BLaER1 treated with 17β-estradiol and CSF1 and Interleukin-3, amounts not matched to agents 10 nM and 100 nM (cell line): ENCODE data around the gene RCOR1.

Source experiments
- H3K27ac ChIP-seq, 11 experiments: shearing (Covaris generic); formaldehyde crosslinking; 2 replicates each; pipeline ENCODE4 v1.8.1; 2022
- H3K27me3 ChIP-seq, 11 experiments: shearing (Covaris generic); formaldehyde crosslinking; 2 replicates each; pipeline ENCODE4 v1.8.1; 2022
- H3K36me3 ChIP-seq, 11 experiments: shearing (Covaris generic); formaldehyde crosslinking; 2 replicates each; pipeline ENCODE4 v1.8.1; 2022
- H3K4me1 ChIP-seq, 10 experiments: shearing (Covaris generic); formaldehyde crosslinking; 2 replicates each; pipeline ENCODE4 v1.8.1; 2022
- H3K4me2 ChIP-seq, 11 experiments: shearing (Covaris generic); formaldehyde crosslinking; 2 replicates each; pipeline ENCODE4 v1.8.1; 2022
- H3K4me3 ChIP-seq, 10 experiments: shearing (Covaris generic); formaldehyde crosslinking; 2 replicates each; pipeline ENCODE4 v1.8.1; 2022
- H3K9ac ChIP-seq, 11 experiments: shearing (Covaris generic); formaldehyde crosslinking; 2 replicates each; pipeline ENCODE4 v1.8.1; 2022
- H3K9me3 ChIP-seq, 11 experiments: shearing (Covaris generic); formaldehyde crosslinking; replicated peaks in 1 of 11; 2 replicates each; pipeline ENCODE4 v1.8.1; 2022
- H4K20me1 ChIP-seq, 11 experiments: shearing (Covaris generic); formaldehyde crosslinking; 2 replicates each; pipeline ENCODE4 v1.8.1; 2022
- Cebpa-rat ChIP-seq, 11 experiments: shearing (Covaris generic); IDR thresholded peaks; 2 replicates each; pipeline ENCODE4 v1.8.1; 2022

The RCOR1 gene

GRCh38 chr14:102551995-102552705, 40.3 kb upstream of the RCOR1 start:
- Histone ChIP-seq H3K4me2 (peak overlapping the region; percentile 1 to 82 (median 53); a peak in 19 of 22 replicates), H3K36me3 (no peaks in the 10 kb centered on the region), H4K20me1 (no peaks in the 10 kb centered on the region), H3K9me3 (no peaks in the 10 kb centered on the region; a peak in 1 of 22 replicates), H3K27me3 (no peaks in the 10 kb centered on the region), H3K4me3 (no peak overlapping the region), H3K9ac (peak overlapping the region in 7 of 11 experiments; percentile 0 to 49 (median 39); a peak in 10 of 22 replicates), H3K4me1 (peaks cover 46 to 97% (median 86%) of the 10 kb centered on the region in 10 experiments), H3K27ac (peak overlapping the region in 10 of 11 experiments; percentile 16 to 62 (median 41); a peak in 16 of 22 replicates)
- no peak for TF ChIP-seq Cebpa-rat (IDR thresholded peaks at IDR 0.05)

DNA sequence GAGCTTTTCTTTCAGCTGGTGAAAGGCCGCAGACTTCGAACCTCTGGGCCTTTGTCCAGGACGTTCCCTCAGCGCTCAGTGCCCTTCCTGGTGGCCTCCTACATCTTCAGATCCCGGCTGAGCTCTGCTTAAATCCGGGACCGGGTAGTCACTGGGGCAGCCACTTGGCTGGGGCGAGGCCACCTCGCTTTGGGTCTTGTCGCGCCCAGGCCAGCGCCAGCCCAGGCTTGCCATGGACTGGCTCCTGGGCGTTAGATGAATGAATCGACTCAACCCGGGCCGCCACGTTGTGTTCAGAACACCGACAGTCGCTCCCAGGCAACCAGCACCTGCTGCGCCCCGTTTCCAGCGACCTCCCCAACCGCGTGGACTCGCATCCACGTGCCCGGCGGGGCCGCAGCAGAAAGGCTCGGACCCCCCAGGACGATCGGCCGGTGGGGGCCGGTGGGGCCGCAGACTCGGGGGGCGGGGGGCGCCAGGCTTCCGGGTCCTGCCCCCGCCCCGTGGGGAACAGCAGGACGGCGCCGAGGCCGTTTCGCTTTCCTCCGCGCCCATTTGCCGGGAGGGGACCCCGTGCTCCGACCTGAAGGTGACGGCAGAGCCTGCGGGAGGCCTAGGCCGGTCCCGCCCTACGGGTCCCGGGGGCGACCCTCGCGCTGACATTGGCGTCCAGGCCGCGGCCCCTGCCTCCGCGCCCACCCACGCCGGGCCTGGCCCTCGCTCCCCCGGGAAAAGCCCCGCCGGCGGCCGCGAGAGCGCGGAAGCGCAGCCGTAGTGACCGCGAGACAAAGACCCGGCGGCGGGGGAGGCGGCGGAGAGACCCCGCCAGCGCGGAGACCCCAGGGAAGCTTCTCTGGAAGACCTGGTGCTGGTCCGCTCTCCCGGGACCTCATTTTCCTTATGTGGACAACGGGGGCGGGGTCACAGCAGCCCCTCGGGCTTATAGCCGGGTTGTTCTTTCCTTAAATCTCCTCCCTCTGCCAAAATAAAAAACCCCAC, 37.3 kb upstream of the RCOR1 start:
- Histone ChIP-seq H3K4me3 (peak overlapping the region; percentile 62 to 88 (median 78)), H3K9me3 (no peaks in the 10 kb centered on the region), H3K4me1 (peaks cover 42 to 98% (median 90%) of the 10 kb centered on the region in 10 experiments), H3K27me3 (no peaks in the 10 kb centered on the region), H4K20me1 (no peaks in the 10 kb centered on the region), H3K9ac (peak overlapping the region; percentile 90 to 99 (median 97)), H3K36me3 (no peaks in the 10 kb centered on the region), H3K4me2 (peak overlapping the region; percentile 82 to 98 (median 95)), H3K27ac (peak overlapping the region; percentile 94 to 98 (median 97))
- no peak for TF ChIP-seq Cebpa-rat (IDR thresholded peaks at IDR 0.05)

- Histone ChIP-seq H3K36me3 (no peaks in the 10 kb centered on the region), H3K27ac (peak overlapping the region in 10 of 11 experiments; percentile 94 to 98 (median 97); a peak in 18 of 22 replicates), H3K9ac (peak overlapping the region; percentile 90 to 99 (median 97); a peak in 20 of 22 replicates), H3K4me2 (peak overlapping the region; percentile 82 to 98 (median 95)), H3K9me3 (no peaks in the 10 kb centered on the region), H4K20me1 (no peaks in the 10 kb centered on the region), H3K4me1 (peaks cover 53 to 98% (median 90%) of the 10 kb centered on the region in 10 experiments), H3K4me3 (peak overlapping the region; percentile 62 to 88 (median 78); a peak in 17 of 20 replicates), H3K27me3 (no peaks in the 10 kb centered on the region)
- no peak for TF ChIP-seq Cebpa-rat (IDR thresholded peaks at IDR 0.05)
These were observed 36.3 kb upstream of the RCOR1 start for GRCh38 chr14:102556098-102556677.

DNA sequence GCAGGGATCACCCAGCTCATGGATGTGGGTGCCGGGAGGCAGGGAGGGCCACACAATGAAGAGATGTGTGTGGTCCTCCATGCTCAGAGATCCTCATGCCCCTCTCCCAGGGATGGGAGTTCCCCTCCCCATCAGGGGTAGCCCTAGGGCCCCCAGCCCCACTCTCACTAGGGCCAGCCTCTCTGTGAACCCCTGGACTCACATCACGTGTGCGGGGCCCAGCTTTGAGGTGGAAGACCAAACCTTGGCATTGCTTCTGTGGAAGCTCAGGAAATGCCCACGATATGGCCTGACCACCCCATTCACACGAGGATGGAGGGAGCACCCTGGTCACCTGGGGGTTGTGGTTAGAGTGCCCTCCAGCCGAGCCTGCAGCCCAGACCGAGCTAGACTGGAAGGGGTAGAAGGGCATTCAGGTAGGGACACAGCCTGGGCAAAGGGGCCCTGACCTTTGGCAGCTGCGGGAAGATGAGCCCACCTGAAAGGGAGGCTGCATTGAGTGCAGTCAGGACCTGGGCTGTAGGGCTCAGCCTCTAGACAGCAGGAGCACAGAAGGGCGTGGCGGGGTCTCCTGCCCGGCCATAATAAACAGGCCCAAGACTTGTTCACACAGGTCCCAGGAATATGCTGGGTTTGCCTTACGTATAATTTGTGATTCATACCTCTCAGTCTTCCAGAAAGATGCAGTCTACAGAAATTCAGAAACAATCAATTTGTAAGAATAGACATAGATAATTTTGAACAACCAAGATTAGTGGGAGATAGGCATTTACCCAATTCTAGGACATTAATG, 34.8 kb upstream of the RCOR1 start:
- H3K27ac ChIP-seq: peak overlapping the region in 7 of 11 experiments; percentile 15 to 98 (median 88); a peak in 12 of 22 replicates
- no peak for TF ChIP-seq Cebpa-rat (IDR thresholded peaks at IDR 0.05)
- H3K36me3 ChIP-seq: no peaks in the 10 kb centered on the region
- no peak overlapping the region for H3K4me3 ChIP-seq
- peaks cover 48 to 98% (median 94%) of the 10 kb centered on the region in 10 experiments for H3K4me1 ChIP-seq
- no peaks in the 10 kb centered on the region for H3K27me3 ChIP-seq
- peaks cover 0 to 8% (median 5%) of the 10 kb centered on the region in 11 experiments; a peak in 13 of 22 replicates for H3K9me3 ChIP-seq
- H3K4me2 ChIP-seq: peak overlapping the region in 8 of 11 experiments; percentile 82 to 98 (median 93); a peak in 16 of 22 replicates
- peak overlapping the region in 5 of 11 experiments; percentile 8 to 97 (median 49); a peak in 8 of 22 replicates for H3K9ac ChIP-seq
- H4K20me1 ChIP-seq: no peaks in the 10 kb centered on the region

DNA sequence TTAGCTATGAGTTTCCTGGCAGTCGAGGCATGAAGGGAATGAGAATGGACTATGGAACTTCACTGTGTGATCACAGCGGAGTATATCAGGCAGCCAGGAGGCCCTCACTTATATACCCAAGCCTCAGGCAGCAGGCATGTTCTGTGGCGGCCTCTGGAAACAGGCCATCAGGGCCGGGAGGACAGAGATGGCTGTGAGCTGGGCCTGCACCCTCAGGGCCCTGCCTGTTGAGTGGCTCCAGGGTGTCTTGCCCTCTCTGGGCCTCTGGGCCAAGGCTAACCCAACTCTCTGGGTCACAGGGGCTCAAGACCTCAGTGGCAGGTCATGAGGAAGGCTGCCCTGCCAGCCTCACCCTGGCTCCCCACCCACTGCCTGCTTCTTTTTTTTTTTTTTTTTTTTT, 33.9 kb upstream of the RCOR1 start:
- Histone ChIP-seq H3K36me3 (no peaks in the 10 kb centered on the region), H3K4me1 (peaks cover 39 to 98% (median 88%) of the 10 kb centered on the region in 10 experiments), H3K4me3 (no peak overlapping the region), H3K9ac (peak overlapping the region in 6 of 11 experiments; percentile 4 to 52 (median 26); a peak in 8 of 22 replicates), H4K20me1 (no peaks in the 10 kb centered on the region), H3K27me3 (no peaks in the 10 kb centered on the region), H3K9me3 (peaks cover 3 to 17% (median 13%) of the 10 kb centered on the region in 11 experiments; a peak in 20 of 22 replicates), H3K27ac (peak overlapping the region in 5 of 11 experiments; percentile 40 to 98 (median 92); a peak in 9 of 22 replicates), H3K4me2 (peak overlapping the region in 9 of 11 experiments; percentile 33 to 96 (median 88); a peak in 17 of 22 replicates)
- no peak for TF ChIP-seq Cebpa-rat (IDR thresholded peaks at IDR 0.05)

GRCh38 chr14:102560458-102561261, 31.8 kb upstream of the RCOR1 start:
- H3K9ac ChIP-seq: peak overlapping the region in 9 of 11 experiments; percentile 32 to 83 (median 70); a peak in 17 of 22 replicates
- H3K4me3 ChIP-seq: peak overlapping the region in 6 of 10 experiments; percentile 12 to 41 (median 24); a peak in 7 of 20 replicates
- peaks cover 49 to 100% (median 91%) of the 10 kb centered on the region in 10 experiments for H3K4me1 ChIP-seq
- H3K27ac ChIP-seq: peak overlapping the region in 9 of 11 experiments; percentile 55 to 97 (median 85); a peak in 18 of 22 replicates
- H3K4me2 ChIP-seq: peak overlapping the region; percentile 68 to 96 (median 90)
- no peak for TF ChIP-seq Cebpa-rat (IDR thresholded peaks at IDR 0.05)
- H4K20me1 ChIP-seq: no peaks in the 10 kb centered on the region
- H3K36me3 ChIP-seq: no peaks in the 10 kb centered on the region
- peaks cover 8 to 24% (median 21%) of the 10 kb centered on the region in 11 experiments; a peak in 20 of 22 replicates for H3K9me3 ChIP-seq
- H3K27me3 ChIP-seq: no peaks in the 10 kb centered on the region

GRCh38 chr14:102565331-102565887, 27.0 kb upstream of the RCOR1 start:
- H3K4me1 ChIP-seq: peaks cover 64 to 89% (median 77%) of the 10 kb centered on the region in 10 experiments
- H4K20me1 ChIP-seq: no peaks in the 10 kb centered on the region
- H3K4me2 ChIP-seq: peak overlapping the region; percentile 61 to 83 (median 77)
- TF ChIP-seq Cebpa-rat (IDR thresholded peaks at IDR 0.05): peak in 9 of 11 experiments; percentile 67 to 96 (median 94); a peak in 17 of 22 replicates
- peak overlapping the region in 1 of 10 experiments; percentile 6; a peak in 2 of 20 replicates for H3K4me3 ChIP-seq
- H3K9me3 ChIP-seq: peaks cover 8 to 24% (median 21%) of the 10 kb centered on the region in 11 experiments; a peak in 20 of 22 replicates
- H3K36me3 ChIP-seq: no peaks in the 10 kb centered on the region
- H3K27ac ChIP-seq: peak overlapping the region; percentile 19 to 97 (median 88); a peak in 21 of 22 replicates
- H3K9ac ChIP-seq: peak overlapping the region in 10 of 11 experiments; percentile 39 to 79 (median 74); a peak in 18 of 22 replicates
- no peaks in the 10 kb centered on the region for H3K27me3 ChIP-seq
